ENCODE results near the gene COG2. TPM values are rescaled to one million over a fixed set of nuclear protein-coding genes. Genes with fewer than 3 reads are reported as not detected.

Gene COG2
- total and polyA plus RNA-seq, 2 of the 13 experiments (the other 11 are each of a cell fraction or from before 2014, with no cell fraction given) = 16.8 to 36.3 TPM

- TF ChIP-seq NR2F2 (IDR thresholded peaks at IDR 0.05; ENCODE audit: borderline replicate concordance, low read depth) = peak; percentile 77; the same call in 1 of the 2 replicates
- TF ChIP-seq ZNF768 (CRISPR knock-in tag; IDR thresholded peaks at IDR 0.05) = no peak
- no peak for TF ChIP-seq ZNF775 (CRISPR knock-in tag; IDR thresholded peaks at IDR 0.05; ENCODE audit: borderline replicate concordance)
- no peak for TF ChIP-seq ZNF800 (CRISPR knock-in tag; IDR thresholded peaks at IDR 0.05)
- 0 out of 2 replicates have a peak, but pooled peaks have one; percentile 51 for TF ChIP-seq ZNF124 (CRISPR knock-in tag; IDR thresholded peaks at IDR 0.05)
- no peak for TF ChIP-seq CC2D1A (CRISPR knock-in tag; IDR thresholded peaks at IDR 0.05)
- TF ChIP-seq ZNF136 (CRISPR knock-in tag; IDR thresholded peaks at IDR 0.05; ENCODE audit: low read depth) = no peak
- no peak for TF ChIP-seq POLR2A (IDR thresholded peaks at IDR 0.05; ENCODE audit: insufficient read depth in 1 of 2, low read depth in 2 of 2, low read length in 2 of 2)
- 0 out of 2 replicates have a peak, but pooled peaks have one; percentile 57 for TF ChIP-seq MIER2 (CRISPR knock-in tag; IDR thresholded peaks at IDR 0.05)
- TF ChIP-seq SRY (CRISPR knock-in tag; IDR thresholded peaks at IDR 0.05) = no peak
- no peak for TF ChIP-seq ZFX (CRISPR knock-in tag; IDR thresholded peaks at IDR 0.05; ENCODE audit: low read depth)
- TF ChIP-seq ZNF12 (CRISPR knock-in tag; IDR thresholded peaks at IDR 0.05) = peak; percentile 71; the same call in 1 of the 2 replicates
- TF ChIP-seq SIX1 (CRISPR knock-in tag; IDR thresholded peaks at IDR 0.05; ENCODE audit: borderline replicate concordance) = peak; percentile 47; the same call in 1 of the 2 replicates
- TF ChIP-seq HMG20A (CRISPR knock-in tag; IDR thresholded peaks at IDR 0.05; ENCODE audit: borderline replicate concordance) = peak; percentile 70; the same call in 1 of the 2 replicates
- TF ChIP-seq POLR2AphosphoS5 (IDR thresholded peaks at IDR 0.05; ENCODE audit: low read depth, low read length) = no peak
- TF ChIP-seq KLF16 (CRISPR knock-in tag; IDR thresholded peaks at IDR 0.05) = no peak
- TF ChIP-seq NFE2L2 (IDR thresholded peaks at IDR 0.05; ENCODE audit: low read length) = no peak
- no peak for TF ChIP-seq ZMYM2 (CRISPR knock-in tag; IDR thresholded peaks at IDR 0.05)
- no peak for TF ChIP-seq KAT7 (CRISPR knock-in tag; IDR thresholded peaks at IDR 0.05; ENCODE audit: borderline replicate concordance)
- no peak for TF ChIP-seq ZNF605 (CRISPR knock-in tag; IDR thresholded peaks at IDR 0.05)
- TF ChIP-seq ZNF547 (CRISPR knock-in tag; IDR thresholded peaks at IDR 0.05) = no peak
- TF ChIP-seq PAF1 (CRISPR knock-in tag; IDR thresholded peaks at IDR 0.05) = no peak
- TF ChIP-seq KLF9 (CRISPR knock-in tag; IDR thresholded peaks at IDR 0.05; ENCODE audit: low read depth) = no peak
- TF ChIP-seq, protein P1, sequence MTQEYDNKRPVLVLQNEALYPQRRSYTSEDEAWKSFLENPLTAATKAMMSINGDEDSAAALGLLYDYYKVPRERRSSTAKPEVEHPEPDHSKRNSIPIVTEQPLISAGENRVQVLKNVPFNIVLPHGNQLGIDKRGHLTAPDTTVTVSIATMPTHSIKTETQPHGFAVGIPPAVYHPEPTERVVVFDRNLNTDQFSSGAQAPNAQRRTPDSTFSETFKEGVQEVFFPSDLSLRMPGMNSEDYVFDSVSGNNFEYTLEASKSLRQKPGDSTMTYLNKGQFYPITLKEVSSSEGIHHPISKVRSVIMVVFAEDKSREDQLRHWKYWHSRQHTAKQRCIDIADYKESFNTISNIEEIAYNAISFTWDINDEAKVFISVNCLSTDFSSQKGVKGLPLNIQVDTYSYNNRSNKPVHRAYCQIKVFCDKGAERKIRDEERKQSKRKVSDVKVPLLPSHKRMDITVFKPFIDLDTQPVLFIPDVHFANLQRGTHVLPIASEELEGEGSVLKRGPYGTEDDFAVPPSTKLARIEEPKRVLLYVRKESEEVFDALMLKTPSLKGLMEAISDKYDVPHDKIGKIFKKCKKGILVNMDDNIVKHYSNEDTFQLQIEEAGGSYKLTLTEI (CRISPR knock-in tag; conservative IDR thresholded peaks at IDR 0.05) = no peak
- TF ChIP-seq ZNF207 (IDR thresholded peaks at IDR 0.05; ENCODE audit: borderline replicate concordance) = no peak
- peak; percentile 98 for TF ChIP-seq ZNF644 (CRISPR knock-in tag; IDR thresholded peaks at IDR 0.05; ENCODE audit: low read depth)
- no peak for TF ChIP-seq ZNF180 (CRISPR knock-in tag; IDR thresholded peaks at IDR 0.05; ENCODE audit: borderline replicate concordance, low read depth)
- TF ChIP-seq FOXK2 (IDR thresholded peaks at IDR 0.05) = no peak
- no peak for TF ChIP-seq EEA1 (CRISPR knock-in tag; IDR thresholded peaks at IDR 0.05; ENCODE audit: borderline replicate concordance)
Measured at GRCh38 chr1:230725256-230726012, 83.2 kb downstream of the COG2 start (continued).
